T-cell (primary cell): ENCODE measurements around the gene PLBD1. TPM values are rescaled to one million over a fixed set of nuclear protein-coding genes. Genes with fewer than 3 reads are reported as not detected.

Experiments
- ATAC-seq, 4 experiments: fragments of 200-7000 bp in 3 of 4; fragments of 150-1000 bp in 1 of 4; cut with Tn5 transposase; replicated peaks in 1 of 4; 1 replicate in 3 of 4; 2 replicates in 1 of 4; pipeline ENCODE4 v1.10.0; 2021; ENCODE audit warnings: moderate library complexity in 3 of 4, mild to moderate bottlenecking in 2 of 4, moderate number of reproducible peaks in 1 of 4
- CTCF ChIA-PET, 2 donors: fragments of 300-600 bp; sonication (Branson Sonifier 250); formaldehyde crosslinking; loops; one replicate each; lab custom pipeline; 2022; ENCODE audit warnings: antibody characterized with exemption in 2 of 2; lab: Charles Lee
- POLR2A ChIA-PET, 2 donors: fragments of 300-600 bp; sonication (Branson Sonifier 250); formaldehyde crosslinking; loops; one replicate each; lab custom pipeline; 2022; ENCODE audit warnings: antibody characterized with exemption in 2 of 2; lab: Charles Lee
- DNase-seq, 35 experiments: peaks; one replicate each; pipeline versions ENCODE4 v3.0.0 to v3.0.0-alpha.2; 2013 to 2023
- H3K27ac ChIP-seq: one replicate; pipeline ENCODE4 v1.5.1; 2013; ENCODE audit warnings: low read length
- H3K27me3 ChIP-seq, 2 experiments: replicated peaks in 1 of 2; 1 replicate in 1 of 2; 2 replicates in 1 of 2; pipeline versions ENCODE4 v1.6.1 to v1.7.0; 2013; ENCODE audit warnings: low read length in 1 of 2, mixed read lengths in 1 of 2; ENCODE audit not compliant: control insufficient read depth in 2 of 2, insufficient read depth in 2 of 2; ENCODE audit errors: extremely low read depth in 1 of 2
- H3K36me3 ChIP-seq, 2 donors: 1 replicate in 1 of 2; 2 replicates in 1 of 2; pipeline versions ENCODE4 v1.6.1 to v1.7.0; 2013; ENCODE audit warnings: low read length in 1 of 2; ENCODE audit not compliant: control insufficient read depth in 2 of 2, insufficient read depth in 1 of 2; ENCODE audit errors: extremely low read depth in 1 of 2
- H3K4me1 ChIP-seq, 2 experiments: 1 replicate in 1 of 2; 2 replicates in 1 of 2; pipeline versions ENCODE4 v1.6.1 to v1.7.0; 2013; ENCODE audit warnings: low read length in 2 of 2, mixed read lengths in 1 of 2; ENCODE audit not compliant: insufficient read depth in 2 of 2, control insufficient read depth in 1 of 2; ENCODE audit errors: extremely low read depth in 1 of 2
- H3K4me3 ChIP-seq, 2 donors: 1 replicate in 1 of 2; 2 replicates in 1 of 2; pipeline versions ENCODE4 v1.5.1 to v1.7.0; 2013; ENCODE audit warnings: mild to moderate bottlenecking in 2 of 2, low read length in 1 of 2, moderate library complexity in 1 of 2; ENCODE audit not compliant: control insufficient read depth in 1 of 2; ENCODE audit errors: extremely low read depth in 1 of 2
- H3K9me3 ChIP-seq: 2 replicates; pipeline ENCODE4 v1.7.0; 2013
- H3K27ac Mint-ChIP-seq, 2 donors: one replicate each; pipeline ENCODE4 v1.8.0; 2020 to 2021; ENCODE audit warnings: mild to moderate bottlenecking in 2 of 2, mixed read lengths in 2 of 2
- H3K27me3 Mint-ChIP-seq, 2 donors: one replicate each; pipeline ENCODE4 v1.8.0; 2021 to 2022; ENCODE audit warnings: mixed read lengths in 2 of 2
- H3K36me3 Mint-ChIP-seq: one replicate; pipeline ENCODE4 v1.8.0; 2021; ENCODE audit warnings: mixed read lengths
- H3K4me1 Mint-ChIP-seq, 3 donors: one replicate each; pipeline ENCODE4 v1.8.0; 2020 to 2022; ENCODE audit warnings: mixed read lengths in 3 of 3, mild to moderate bottlenecking in 1 of 3
- H3K4me3 Mint-ChIP-seq, 3 donors: one replicate each; pipeline ENCODE4 v1.8.0; 2020 to 2022; ENCODE audit warnings: mild to moderate bottlenecking in 3 of 3, mixed read lengths in 3 of 3, moderate library complexity in 3 of 3
- H3K9me3 Mint-ChIP-seq, 3 donors: one replicate each; pipeline ENCODE4 v1.8.0; 2020 to 2022; ENCODE audit warnings: mixed read lengths in 3 of 3
- WGBS: methylation state at CpG from one replicate; pipeline ENCODE4 v1.1.5; 2013; ENCODE audit warnings: missing lambda C conversion rate; ENCODE audit not compliant: insufficient coverage; 5-methylcytosine and 5-hydroxymethylcytosine counted together
- total RNA-seq, 35 experiments: library from RNA in 6 of 35; stranded (reverse) in 6 of 35; fragments of 120-200 nt in 1 of 35; gene quantifications; one replicate each; pipeline versions ENCODE4 v1.2.1 to v1.2.4 and lab custom pipeline; 2013 to 2026

The PLBD1 gene
- total RNA-seq, 5 donors from 2014 or later (not counting 1 experiment from before 2014, with no cell fraction given): 0.13 to 0.57 (median 0.20) TPM

DNA sequence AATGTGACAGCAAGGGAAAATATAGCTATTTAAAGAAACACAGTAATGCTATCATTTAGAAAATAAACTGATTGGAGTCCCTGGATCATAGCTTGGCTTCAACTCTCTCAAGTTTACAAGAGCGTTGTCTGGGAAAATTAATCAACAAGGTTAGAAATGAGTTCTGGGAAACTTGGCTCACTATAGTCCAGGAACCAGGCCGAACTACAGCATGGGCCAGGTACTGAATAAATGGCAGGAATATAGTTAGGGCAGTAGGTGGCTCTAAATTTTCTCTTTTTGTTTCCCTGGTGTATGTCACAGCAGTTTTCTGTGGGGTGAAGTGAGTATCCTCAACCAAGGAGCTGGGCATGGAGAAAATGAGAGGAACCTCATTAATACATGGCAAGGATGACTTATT lies 72.4 kb downstream of the PLBD1 start:
- Mint-ChIP-seq H3K9me3 (no peaks in the 10 kb centered on the region), H3K4me3 (no peak overlapping the region), H3K27me3 (no peaks in the 10 kb centered on the region), H3K27ac (peak overlapping the region in 1 of 2 donors; percentile 78), H3K36me3 (peaks cover 83% of the 10 kb centered on the region), H3K4me1 (peaks cover 0 to 5% (median 4%) of the 10 kb centered on the region in 3 donors)
- H3K9me3 ChIP-seq: no peaks in the 10 kb centered on the region
- no peak for DNase-seq
- no peak for ATAC-seq
- H3K36me3 ChIP-seq: peaks cover 0 to 83% of the 10 kb centered on the region in 2 donors
- H3K27me3 ChIP-seq: no peaks in the 10 kb centered on the region
- CTCF ChIA-PET: interaction anchor here in 1 of 2 donors (0.7 kb wide), 1 partner anchor 1416 kb away, joined by 3 read pairs; the partner anchor contains the start of gene DERA
- POLR2A ChIA-PET: no interaction called here
- H3K4me3 ChIP-seq: no peak overlapping the region
- no peaks in the 10 kb centered on the region for H3K4me1 ChIP-seq
- H3K27ac ChIP-seq: no peak overlapping the region
- 100% methylated on average over 1 of the region's 2 CpGs for WGBS

DNA sequence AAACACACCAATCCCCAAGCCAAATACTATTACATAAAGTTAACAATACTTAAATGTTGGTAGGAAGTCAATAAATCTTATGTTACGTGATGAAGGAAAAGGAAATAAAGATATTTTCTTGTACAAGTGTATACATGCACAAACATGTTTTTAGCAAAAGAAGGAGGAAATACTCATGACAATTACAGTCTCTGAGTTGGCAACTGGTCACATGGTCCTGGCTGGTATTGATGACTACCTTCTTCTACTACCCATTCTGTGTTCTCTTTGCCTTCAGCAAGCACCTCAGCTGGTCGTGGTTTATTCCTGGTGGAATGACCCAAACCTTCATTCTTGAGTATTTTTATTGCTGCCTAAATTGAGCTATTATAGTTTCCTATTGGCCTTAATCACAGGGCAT lies 84.8 kb downstream of the PLBD1 start:
- Histone ChIP-seq H3K27me3 (no peaks in the 10 kb centered on the region), H3K4me3 (no peak overlapping the region), H3K4me1 (no peaks in the 10 kb centered on the region), H3K9me3 (no peaks in the 10 kb centered on the region), H3K36me3 (peaks cover 17 to 91% of the 10 kb centered on the region in 2 donors), H3K27ac (no peak overlapping the region)
- POLR2A ChIA-PET: no interaction called here
- H3K4me1 Mint-ChIP-seq: peaks cover 0 to 7% (median 6%) of the 10 kb centered on the region in 3 donors
- H3K27ac Mint-ChIP-seq: no peak overlapping the region
- DNase-seq (no peak), ATAC-seq (no peak)
- no CpG with 5 or more reads among the region's 2 CpGs for WGBS
- CTCF ChIA-PET: no interaction called here
- H3K9me3 Mint-ChIP-seq: no peaks in the 10 kb centered on the region
- H3K4me3 Mint-ChIP-seq: peak overlapping the region in 1 of 3 donors; percentile 10
- H3K27me3 Mint-ChIP-seq: no peaks in the 10 kb centered on the region
- peaks cover 75% of the 10 kb centered on the region for H3K36me3 Mint-ChIP-seq

DNA sequence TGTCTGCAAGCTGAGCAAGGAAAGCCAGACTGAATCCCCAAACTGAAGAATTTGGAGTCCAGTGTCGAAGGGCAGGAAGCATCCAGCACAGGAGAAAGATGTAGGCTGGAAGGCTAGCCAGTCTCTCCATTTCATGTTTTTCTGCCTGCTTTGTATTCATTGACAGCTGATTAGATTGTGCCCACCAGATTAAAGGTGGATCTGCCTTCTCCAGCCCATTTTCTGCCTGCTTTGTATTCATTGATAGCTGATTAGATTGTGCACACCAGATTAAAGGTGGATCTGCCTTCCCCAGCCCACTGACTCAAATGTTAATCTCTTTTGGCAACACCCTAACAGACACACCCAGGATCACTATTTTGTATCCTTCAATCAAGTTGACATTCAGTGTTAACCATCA lies 85.3 kb downstream of the PLBD1 start:
- Mint-ChIP-seq H3K9me3 (no peaks in the 10 kb centered on the region), H3K4me3 (peak overlapping the region in 1 of 3 donors; percentile 10), H3K4me1 (peaks cover 0 to 7% (median 6%) of the 10 kb centered on the region in 3 donors), H3K27me3 (no peaks in the 10 kb centered on the region), H3K36me3 (peaks cover 71% of the 10 kb centered on the region), H3K27ac (no peak overlapping the region)
- no peaks in the 10 kb centered on the region for H3K27me3 ChIP-seq
- no peak for DNase-seq
- ATAC-seq: no peak
- no peaks in the 10 kb centered on the region for H3K4me1 ChIP-seq
- no peak overlapping the region for H3K27ac ChIP-seq
- H3K36me3 ChIP-seq: peaks cover 17 to 88% of the 10 kb centered on the region in 2 donors
- ChIA-PET CTCF (interaction anchor here in 1 of 2 donors (0.5 kb wide), 1 partner anchor 1086 kb away, joined by 4 read pairs; no protein-coding TSS in a partner anchor), POLR2A (no interaction called here)
- 92% methylated on average over 1 of the region's 1 CpG for WGBS
- no peaks in the 10 kb centered on the region for H3K9me3 ChIP-seq
- H3K4me3 ChIP-seq: no peak overlapping the region

DNA sequence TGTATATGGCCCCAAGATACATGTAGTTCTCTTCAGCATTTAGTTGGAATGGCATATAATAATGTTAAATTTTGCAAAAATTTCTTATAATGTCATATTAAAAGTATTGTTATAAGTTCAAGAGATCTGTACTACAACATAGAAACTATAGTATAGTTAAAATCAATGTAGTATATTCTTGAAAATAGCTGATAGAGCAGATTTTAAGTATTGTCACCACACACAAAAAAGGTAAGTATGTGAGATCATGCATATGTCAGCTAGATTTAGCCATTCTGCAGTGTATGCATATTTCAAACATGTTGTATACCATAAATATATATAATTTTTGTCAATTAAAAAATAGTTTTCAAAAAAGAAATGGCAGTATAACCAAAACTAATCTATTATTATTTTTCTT lies 86.5 kb downstream of the PLBD1 start:
- H3K9me3 Mint-ChIP-seq: no peaks in the 10 kb centered on the region
- Histone ChIP-seq H3K27me3 (no peaks in the 10 kb centered on the region), H3K36me3 (peaks cover 17 to 87% of the 10 kb centered on the region in 2 donors), H3K27ac (no peak overlapping the region), H3K4me3 (no peak overlapping the region), H3K9me3 (no peaks in the 10 kb centered on the region), H3K4me1 (no peaks in the 10 kb centered on the region)
- no peak for DNase-seq
- H3K27me3 Mint-ChIP-seq: no peaks in the 10 kb centered on the region
- H3K4me1 Mint-ChIP-seq: peaks cover 0 to 8% (median 8%) of the 10 kb centered on the region in 3 donors
- peaks cover 68% of the 10 kb centered on the region for H3K36me3 Mint-ChIP-seq
- CTCF ChIA-PET: no interaction called here
- ATAC-seq: no peak
- H3K27ac Mint-ChIP-seq: no peak overlapping the region
- POLR2A ChIA-PET: no interaction called here
- H3K4me3 Mint-ChIP-seq: no peak overlapping the region

DNA sequence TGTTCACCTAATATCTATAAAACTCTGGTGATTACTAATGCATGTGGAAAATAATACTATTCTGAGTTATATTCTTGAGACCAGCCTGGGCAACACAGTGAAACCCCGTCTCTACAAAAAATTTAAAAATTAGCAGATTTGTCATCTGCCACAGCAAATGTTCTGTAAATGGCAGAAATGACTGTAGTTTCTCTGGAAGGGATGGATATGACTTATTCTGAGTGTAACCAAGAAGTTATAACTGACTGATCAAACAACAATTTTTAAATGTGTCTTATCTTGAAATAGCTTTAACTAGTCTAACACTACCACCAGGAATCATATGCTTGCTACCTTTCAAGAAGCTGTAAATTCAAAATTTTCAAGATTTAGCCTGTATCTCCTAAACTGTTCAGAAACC lies 88.7 kb downstream of the PLBD1 start:
- Mint-ChIP-seq H3K27ac (peak overlapping the region in 1 of 2 donors; percentile 27), H3K4me3 (no peak overlapping the region), H3K9me3 (peaks cover 0 to 5% (median 5%) of the 10 kb centered on the region in 3 donors), H3K4me1 (peaks cover 0 to 8% (median 8%) of the 10 kb centered on the region in 3 donors), H3K36me3 (peaks cover 72% of the 10 kb centered on the region), H3K27me3 (no peaks in the 10 kb centered on the region)
- ChIA-PET POLR2A (no interaction called here), CTCF (interaction anchor here in 1 of 2 donors (0.5 kb wide), 1 partner anchor 28 kb away, joined by 3 read pairs; no protein-coding TSS in a partner anchor)
- DNase-seq (no peak), ATAC-seq (no peak)
- Histone ChIP-seq H3K4me3 (no peak overlapping the region), H3K9me3 (peaks cover 3% of the 10 kb centered on the region), H3K4me1 (no peaks in the 10 kb centered on the region), H3K36me3 (peaks cover 9 to 80% of the 10 kb centered on the region in 2 donors), H3K27ac (no peak overlapping the region), H3K27me3 (no peaks in the 10 kb centered on the region)
- WGBS: no CpG with 5 or more reads among the region's 1 CpG

DNA sequence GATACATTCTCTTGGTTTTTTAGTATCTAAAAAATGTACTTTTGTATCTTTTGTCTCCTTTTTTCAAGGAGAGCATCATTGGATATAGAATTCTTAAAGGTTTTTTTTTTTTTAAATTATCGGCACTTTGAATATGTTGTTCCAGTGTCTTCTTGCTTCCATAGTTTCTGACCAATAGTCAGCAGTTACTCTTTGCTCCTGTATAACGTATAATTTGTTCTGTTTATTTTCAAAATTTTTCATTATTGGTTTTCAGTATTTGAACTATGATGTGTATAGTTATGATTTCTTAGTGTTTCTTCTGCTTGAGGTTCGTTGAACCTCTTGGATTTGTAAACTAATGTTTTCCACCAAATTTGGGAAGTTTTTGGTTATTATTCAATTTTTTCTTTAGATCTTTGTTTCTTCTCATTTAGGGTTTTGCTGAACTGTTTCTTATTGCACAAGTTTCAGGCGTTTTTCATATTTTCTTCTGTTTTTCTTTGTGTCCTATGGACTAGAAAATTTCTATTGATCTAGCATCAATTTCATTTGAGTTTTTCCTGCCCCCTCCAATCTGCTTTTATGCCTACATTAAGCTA lies 93.9 kb downstream of the PLBD1 start:
- CTCF ChIA-PET: interaction anchor here (0.6 to 0.8 kb wide), 6 partner anchors 10 to 267 kb away, joined by 3 to 5 read pairs (median 4); no protein-coding TSS in a partner anchor
- Histone ChIP-seq H3K27me3 (no peaks in the 10 kb centered on the region), H3K27ac (no peak overlapping the region), H3K9me3 (peaks cover 13% of the 10 kb centered on the region), H3K4me3 (no peak overlapping the region), H3K36me3 (peaks cover 3 to 67% of the 10 kb centered on the region in 2 donors), H3K4me1 (no peaks in the 10 kb centered on the region)
- no peaks in the 10 kb centered on the region for H3K27me3 Mint-ChIP-seq
- ATAC-seq (no peak), DNase-seq (peak in 1 of 35 experiments; percentile 20)
- H3K27ac Mint-ChIP-seq: no peak overlapping the region
- POLR2A ChIA-PET: interaction anchor here (0.7 to 0.9 kb wide), 5 partner anchors 9 to 258 kb away, joined by 3 to 7 read pairs (median 4); no protein-coding TSS in a partner anchor
- WGBS: no CpG with 5 or more reads among the region's 4 CpGs
- peaks cover 5 to 38% (median 28%) of the 10 kb centered on the region in 3 donors for H3K9me3 Mint-ChIP-seq
- H3K4me1 Mint-ChIP-seq: peaks cover 0 to 7% (median 4%) of the 10 kb centered on the region in 3 donors
- H3K4me3 Mint-ChIP-seq: no peak overlapping the region
- peaks cover 78% of the 10 kb centered on the region for H3K36me3 Mint-ChIP-seq
